Ovary (tissue), 9 donors: ENCODE data around the gene TUB. TPM values are rescaled to one million over a fixed set of nuclear protein-coding genes. Genes with fewer than 3 reads are reported as not detected.
A peak's percentile ranks its signal among the peaks of the same experiment; 100 is the strongest.

Experiments used
- DNase-seq, 5 donors: peaks; one replicate each; pipeline ENCODE4 v3.0.0-alpha.2; 2019 to 2020
- H3K27ac ChIP-seq, 2 donors: fragments of 200-600 bp; one replicate each; pipeline versions ENCODE4 v1.5.1 to v1.8.0; 2019 to 2022
- H3K27me3 ChIP-seq: fragments of 200-600 bp; one replicate; pipeline ENCODE4 v1.8.0; 2022
- H3K36me3 ChIP-seq: fragments of 200-600 bp; sonication (generic); one replicate; pipeline ENCODE4 v1.5.1; 2019
- H3K4me1 ChIP-seq: one replicate; pipeline ENCODE4 v1.8.1; 2013; ENCODE audit warnings: mild to moderate bottlenecking, moderate library complexity; ENCODE audit not compliant: insufficient read depth
- H3K4me3 ChIP-seq: fragments of 200-600 bp; sonication (generic); one replicate; pipeline ENCODE4 v1.5.1; 2017
- H3K9me3 ChIP-seq, 2 donors: fragments of 200-600 bp in 1 of 2; sonication (generic) in 1 of 2; one replicate each; pipeline versions ENCODE4 v1.5.1 to v1.8.1; 2013 to 2019; ENCODE audit warnings: mild to moderate bottlenecking in 1 of 2, moderate library complexity in 1 of 2
- EP300 ChIP-seq: sonication (generic); formaldehyde crosslinking; IDR thresholded peaks from one replicate; pipeline ENCODE4 v1.6.1; 2017; ENCODE audit warnings: antibody characterized with exemption
- POLR2A ChIP-seq: fragments of 450-650 bp; IDR thresholded peaks from one replicate; pipeline ENCODE4 v1.6.1; 2017; ENCODE audit warnings: antibody characterized with exemption, mild to moderate bottlenecking, moderate library complexity
- WGBS, 3 donors: extraction: QIAGEN DNeasy Blood & Tissue Kit in 1 of 3; methylation state at CpG; one replicate each; pipeline versions ENCODE4 v1.1.5 to v1.1.7; 2013 to 2017; 5-methylcytosine and 5-hydroxymethylcytosine counted together
- intact Hi-C, 4 donors: fragments of 100-400 bp; cut with DNase I; formaldehyde crosslinking; loops; one replicate each; pipeline versions ENCODE4 v1.11.0 to v1.15.1; 2022 to 2023
- polyA plus RNA-seq, 2 donors: library from polyadenylated mRNA; stranded (reverse); fragments of 200-250 nt in 1 of 2; fragments of 350-450 nt in 1 of 2; fragmentation: Illumina TruSeq in 1 of 2; extraction: RNeasy Lipid Tissue Mini Kit (QIAGEN cat#74804) in 1 of 2; gene quantifications; one replicate each; pipeline ENCODE4 v1.2.3, GENCODE V29; 2013 to 2014
- total RNA-seq, 7 donors: library from RNA; depleted of rRNA in 2 of 7; stranded (reverse); fragments of >200 nt in 2 of 7; fragmentation: NEBNext Ultra II Directional in 3 of 7; extraction: Animal tissue kit (Norgen Biotek cat#: 25700) in 3 of 7; gene quantifications; one replicate each; pipeline versions ENCODE4 v1.1.0 to v1.2.4, GENCODE V29; 2016 to 2023
- TF ChIP-seq, protein P1 (sequence below), 3 donors: fragments of 450-650 bp in 2 of 3; fragments of 200-600 bp in 1 of 3; IDR thresholded peaks; one replicate each; pipeline versions ENCODE4 v1.5.1 to v1.8.0; 2016 to 2022; ENCODE audit warnings: antibody characterized with exemption in 3 of 3, mild to moderate bottlenecking in 1 of 3
- donor health status: DM: no; HTN: no; CAD: no; lungs with moderate emphysema.
- donor health status: DM: no; HTN: no; CAD: no.
- donor health status: Bipolar disorder and iron deficiency.
- donor health status: DM: yes; HTN: yes; CAD: no.
- donor health status: DM: no; HTN: no; CAD: no.
- donor health status: DM: yes; HTN: yes; CAD: no.

Gene TUB
- total and polyA plus RNA-seq, 9 donors, result 7.2 to 33.4 (median 22.3) TPM

DNA sequence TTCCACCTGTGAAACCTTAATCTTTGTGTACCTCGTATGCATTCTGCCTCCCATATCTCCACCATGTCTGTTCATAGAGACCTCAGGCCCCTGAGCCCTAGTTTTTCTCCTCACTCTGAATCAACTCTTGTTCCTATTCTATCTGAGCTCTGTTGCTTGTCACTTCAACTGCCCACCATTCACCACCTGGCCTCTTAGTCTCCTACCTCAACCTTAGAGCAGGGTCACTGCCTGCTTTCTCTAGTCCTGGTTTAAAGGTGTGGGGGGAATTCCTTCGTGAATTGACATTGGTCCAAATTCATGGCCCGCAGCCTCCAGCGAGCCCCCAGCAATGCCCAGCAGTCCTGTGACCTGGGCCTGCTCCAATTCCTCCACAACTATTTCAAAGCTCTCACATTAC is 39.4 kb upstream of the TUB start:
- intact Hi-C loops, result no loop called here
- H3K4me3 ChIP-seq, result no peak overlapping the region
- H3K4me1 ChIP-seq, result no peaks in the 10 kb centered on the region
- WGBS, 3 donors, result 92 to 97% (median 95%) methylated on average over 4 of the region's 4 CpGs
- H3K36me3 ChIP-seq, result no peaks in the 10 kb centered on the region
- no peaks in the 10 kb centered on the region for H3K27me3 ChIP-seq
- no peak for DNase-seq
- H3K9me3 ChIP-seq, result no peaks in the 10 kb centered on the region
- TF ChIP-seq, protein P1, sequence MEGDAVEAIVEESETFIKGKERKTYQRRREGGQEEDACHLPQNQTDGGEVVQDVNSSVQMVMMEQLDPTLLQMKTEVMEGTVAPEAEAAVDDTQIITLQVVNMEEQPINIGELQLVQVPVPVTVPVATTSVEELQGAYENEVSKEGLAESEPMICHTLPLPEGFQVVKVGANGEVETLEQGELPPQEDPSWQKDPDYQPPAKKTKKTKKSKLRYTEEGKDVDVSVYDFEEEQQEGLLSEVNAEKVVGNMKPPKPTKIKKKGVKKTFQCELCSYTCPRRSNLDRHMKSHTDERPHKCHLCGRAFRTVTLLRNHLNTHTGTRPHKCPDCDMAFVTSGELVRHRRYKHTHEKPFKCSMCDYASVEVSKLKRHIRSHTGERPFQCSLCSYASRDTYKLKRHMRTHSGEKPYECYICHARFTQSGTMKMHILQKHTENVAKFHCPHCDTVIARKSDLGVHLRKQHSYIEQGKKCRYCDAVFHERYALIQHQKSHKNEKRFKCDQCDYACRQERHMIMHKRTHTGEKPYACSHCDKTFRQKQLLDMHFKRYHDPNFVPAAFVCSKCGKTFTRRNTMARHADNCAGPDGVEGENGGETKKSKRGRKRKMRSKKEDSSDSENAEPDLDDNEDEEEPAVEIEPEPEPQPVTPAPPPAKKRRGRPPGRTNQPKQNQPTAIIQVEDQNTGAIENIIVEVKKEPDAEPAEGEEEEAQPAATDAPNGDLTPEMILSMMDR (IDR thresholded peaks at IDR 0.05), result no peak
- no peak overlapping the region for H3K27ac ChIP-seq

DNA sequence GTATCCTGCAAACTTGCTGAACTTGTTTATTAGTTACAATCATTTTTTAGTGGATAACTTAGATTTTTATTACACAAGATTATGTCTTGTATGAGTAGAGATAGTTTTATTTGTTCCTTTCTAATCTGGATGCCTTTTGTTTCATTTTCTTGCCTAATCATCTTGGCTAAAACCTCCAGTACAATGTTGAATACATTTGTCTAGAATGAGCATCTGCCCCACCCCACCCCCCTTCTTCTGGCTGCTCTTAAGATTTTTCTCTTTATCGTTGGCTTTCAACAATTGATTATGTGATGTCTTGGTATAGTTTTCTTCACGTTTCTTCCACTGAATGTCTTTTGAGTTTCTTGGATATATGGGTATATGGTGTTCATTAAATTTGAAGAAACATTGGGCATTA is 37.3 kb upstream of the TUB start:
- DNase-seq, result no peak
- H3K4me1 ChIP-seq, result no peaks in the 10 kb centered on the region
- 73 to 79% (median 78%) methylated on average over 2 of the region's 2 CpGs for WGBS, 3 donors
- no peaks in the 10 kb centered on the region for H3K36me3 ChIP-seq
- no peak overlapping the region for H3K4me3 ChIP-seq
- intact Hi-C loops, result no loop called here
- H3K27ac ChIP-seq, result no peak overlapping the region
- TF ChIP-seq EP300 (no peak), POLR2A (no peak)
- TF ChIP-seq, protein P1 (IDR thresholded peaks at IDR 0.05), result no peak
- H3K27me3 ChIP-seq, result no peaks in the 10 kb centered on the region
- no peaks in the 10 kb centered on the region for H3K9me3 ChIP-seq

- Histone ChIP-seq H3K4me1 (no peaks in the 10 kb centered on the region), H3K27me3 (no peaks in the 10 kb centered on the region), H3K36me3 (no peaks in the 10 kb centered on the region), H3K4me3 (no peak overlapping the region), H3K27ac (no peak overlapping the region), H3K9me3 (no peaks in the 10 kb centered on the region)
- DNase-seq, result peak in 1 of 5 donors; percentile 22
- TF ChIP-seq, protein P1 (IDR thresholded peaks at IDR 0.05), result no peak
- TF ChIP-seq EP300, result no peak
- TF ChIP-seq POLR2A, result no peak
- intact Hi-C loops, result no loop called here
- WGBS, 3 donors, result 41 to 51% (median 45%) methylated on average over 4 of the region's 4 CpGs
Measured at GRCh38 chr11:8045839-8046238, 35.2 kb upstream of the TUB start.

DNA sequence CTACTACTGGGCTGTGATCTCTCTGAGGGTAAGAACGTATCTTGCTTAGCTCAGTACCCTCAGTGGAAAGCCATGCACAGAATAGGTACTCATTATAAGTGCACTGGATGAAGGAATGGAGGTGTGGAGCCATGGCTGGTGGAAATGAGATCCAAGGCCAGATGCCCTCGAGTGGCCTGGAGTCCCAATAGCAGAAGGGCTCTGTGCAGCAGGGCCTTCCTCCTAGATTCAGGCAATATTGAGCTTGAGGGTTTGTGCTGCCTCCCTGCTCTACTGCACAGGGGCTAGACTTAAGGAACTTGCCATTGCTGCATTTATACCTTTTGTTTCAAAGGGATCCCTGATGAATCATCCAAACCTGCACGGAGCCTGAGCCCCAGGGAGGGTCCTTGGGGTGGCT is 33.6 kb upstream of the TUB start:
- Histone ChIP-seq H3K4me3 (no peak overlapping the region), H3K9me3 (no peaks in the 10 kb centered on the region), H3K27ac (no peak overlapping the region), H3K4me1 (no peaks in the 10 kb centered on the region), H3K27me3 (no peaks in the 10 kb centered on the region), H3K36me3 (no peaks in the 10 kb centered on the region)
- intact Hi-C loops, result no loop called here
- WGBS, 3 donors, result 73 to 89% (median 89%) methylated on average over 3 of the region's 3 CpGs
- TF ChIP-seq POLR2A (no peak), EP300 (no peak)
- TF ChIP-seq, protein P1 (IDR thresholded peaks at IDR 0.05), result no peak
- peak in 1 of 5 donors; percentile 11 for DNase-seq

DNA sequence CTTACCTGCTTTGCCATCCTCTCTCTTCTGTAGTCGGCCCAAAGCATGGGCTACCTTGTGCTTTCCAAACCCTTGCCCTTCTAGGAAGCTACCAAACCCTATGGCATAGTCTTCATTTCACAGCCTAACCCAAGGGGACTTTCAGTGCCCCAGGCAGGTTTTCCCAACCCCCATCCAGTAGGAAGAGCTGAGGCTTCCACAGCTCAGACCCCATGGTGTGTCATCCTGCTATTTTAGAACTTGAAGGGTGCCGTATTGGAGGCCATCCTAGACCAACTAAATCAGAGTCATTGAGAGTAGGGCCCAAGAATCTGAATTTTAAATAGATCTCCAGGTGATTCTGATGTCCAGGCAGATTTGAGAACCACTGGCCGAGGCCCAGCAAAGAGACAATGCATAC is 31.9 kb upstream of the TUB start:
- WGBS, 3 donors, result 91 to 96% (median 96%) methylated on average over 3 of the region's 3 CpGs

More for the DNA sequence above, 31.9 kb upstream of the TUB start:
- no peak overlapping the region for H3K27ac ChIP-seq
- H3K36me3 ChIP-seq, result no peaks in the 10 kb centered on the region
- no peaks in the 10 kb centered on the region for H3K4me1 ChIP-seq
- TF ChIP-seq, protein P1 (IDR thresholded peaks at IDR 0.05), result no peak
- no peak for TF ChIP-seq POLR2A
- no peak for TF ChIP-seq EP300
- no peak overlapping the region for H3K4me3 ChIP-seq
- DNase-seq, result no peak
- intact Hi-C loops, result no loop called here
- H3K27me3 ChIP-seq, result no peaks in the 10 kb centered on the region
- no peaks in the 10 kb centered on the region for H3K9me3 ChIP-seq
